ENCODE results near the gene ERC2.

Gene ERC2

DNA sequence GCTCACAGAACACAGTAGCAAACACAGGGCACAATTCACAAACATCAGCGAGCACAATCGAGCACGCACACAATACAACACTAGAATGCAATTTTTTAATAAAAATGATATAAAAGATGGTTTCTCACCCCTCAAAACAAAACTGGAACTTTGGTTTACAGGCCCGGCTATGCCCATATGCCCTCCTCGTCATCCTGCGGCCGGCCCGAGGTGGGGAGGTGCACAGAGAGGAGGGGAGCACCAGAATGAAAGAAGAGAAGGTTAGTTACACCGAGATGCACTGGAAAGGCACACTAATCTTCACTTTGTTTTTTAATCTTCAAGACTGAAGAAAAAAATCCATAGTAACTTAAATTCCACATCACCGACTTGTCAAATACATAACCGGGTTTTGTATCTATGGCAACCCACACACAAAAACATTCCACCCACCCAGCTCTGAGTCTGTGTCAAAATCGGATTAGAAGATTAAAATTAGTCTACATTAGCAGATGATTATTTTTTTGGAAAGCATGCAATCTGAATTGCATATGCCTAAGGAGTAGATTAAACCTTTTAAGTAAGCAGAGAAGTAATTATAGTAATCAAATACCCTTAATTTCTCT is 784.5 kb downstream of the ERC2 start:
- TF ChIP-seq, protein P1, sequence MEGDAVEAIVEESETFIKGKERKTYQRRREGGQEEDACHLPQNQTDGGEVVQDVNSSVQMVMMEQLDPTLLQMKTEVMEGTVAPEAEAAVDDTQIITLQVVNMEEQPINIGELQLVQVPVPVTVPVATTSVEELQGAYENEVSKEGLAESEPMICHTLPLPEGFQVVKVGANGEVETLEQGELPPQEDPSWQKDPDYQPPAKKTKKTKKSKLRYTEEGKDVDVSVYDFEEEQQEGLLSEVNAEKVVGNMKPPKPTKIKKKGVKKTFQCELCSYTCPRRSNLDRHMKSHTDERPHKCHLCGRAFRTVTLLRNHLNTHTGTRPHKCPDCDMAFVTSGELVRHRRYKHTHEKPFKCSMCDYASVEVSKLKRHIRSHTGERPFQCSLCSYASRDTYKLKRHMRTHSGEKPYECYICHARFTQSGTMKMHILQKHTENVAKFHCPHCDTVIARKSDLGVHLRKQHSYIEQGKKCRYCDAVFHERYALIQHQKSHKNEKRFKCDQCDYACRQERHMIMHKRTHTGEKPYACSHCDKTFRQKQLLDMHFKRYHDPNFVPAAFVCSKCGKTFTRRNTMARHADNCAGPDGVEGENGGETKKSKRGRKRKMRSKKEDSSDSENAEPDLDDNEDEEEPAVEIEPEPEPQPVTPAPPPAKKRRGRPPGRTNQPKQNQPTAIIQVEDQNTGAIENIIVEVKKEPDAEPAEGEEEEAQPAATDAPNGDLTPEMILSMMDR (IDR thresholded peaks at IDR 0.05; ENCODE audit: low read depth, low read length, missing control alignments), result no peak
- DNase-seq (ENCODE audit: extremely low read depth, low read depth), result no peak

DNA sequence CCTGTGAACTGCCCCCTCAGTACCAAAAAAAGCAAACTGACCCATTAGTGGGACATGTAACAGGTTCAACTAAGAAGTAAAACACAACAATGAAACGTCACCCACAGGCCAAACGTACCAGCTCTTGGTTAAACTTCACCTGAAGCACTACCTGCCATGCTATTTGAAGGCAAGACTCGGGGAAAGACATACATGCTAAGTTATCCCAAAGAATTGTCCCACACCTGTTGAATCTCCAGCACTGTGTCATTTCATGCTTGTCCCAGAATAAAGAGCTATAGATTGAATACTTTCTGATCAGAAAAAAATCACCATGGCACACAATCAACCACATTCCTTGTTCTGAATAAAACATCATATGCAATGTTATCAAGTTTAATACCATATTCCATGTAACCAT is 785.8 kb downstream of the ERC2 start:
- H3K4me3 ChIP-seq (replicated peaks; ENCODE audit: low read depth, low read length), result no peak overlapping the region
- TF ChIP-seq, protein P1 (IDR thresholded peaks at IDR 0.05; ENCODE audit: low read depth, low read length, missing control alignments), result no peak
- DNase-seq (ENCODE audit: extremely low read depth, low read depth), result no peak

More for the DNA sequence above, 784.5 kb downstream of the ERC2 start:
- no peak overlapping the region for H3K4me3 ChIP-seq (replicated peaks; ENCODE audit: low read depth, low read length)

DNA sequence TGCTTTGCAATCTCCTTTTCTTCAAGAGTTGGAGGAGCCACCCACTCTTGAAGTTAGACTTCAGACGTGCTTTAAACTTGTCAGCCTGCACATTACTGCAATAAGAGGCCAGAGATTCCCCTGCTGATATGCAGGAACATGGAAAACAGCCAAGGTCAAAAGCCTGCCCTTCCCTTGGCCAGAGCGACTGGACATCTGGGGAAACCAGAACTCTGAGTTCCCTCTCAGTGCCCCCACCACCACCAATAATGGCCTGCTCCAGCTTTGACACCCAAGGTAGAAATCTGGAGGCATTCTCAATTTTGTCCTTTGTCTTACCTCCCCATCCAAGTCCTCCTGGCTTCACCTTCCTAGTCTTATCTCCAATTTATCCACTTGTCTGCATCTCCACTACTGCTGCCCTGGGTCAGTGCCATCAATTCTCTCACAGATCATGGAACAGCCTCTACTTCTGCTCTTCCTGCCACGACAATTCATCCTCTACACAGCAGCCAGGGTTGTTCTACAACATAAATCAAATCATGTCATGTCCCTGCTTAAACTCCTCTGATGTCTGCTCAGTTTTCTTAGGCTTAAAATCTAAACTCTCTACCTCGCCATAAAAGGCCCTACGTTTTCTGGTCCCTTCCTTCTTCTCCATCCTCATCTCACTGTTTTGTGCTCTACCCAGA is 789.6 kb downstream of the ERC2 start:
- H3K4me3 ChIP-seq (replicated peaks; ENCODE audit: low read depth, low read length), result no peak overlapping the region
- no peak for DNase-seq (ENCODE audit: extremely low read depth, low read depth)
- TF ChIP-seq, protein P1 (IDR thresholded peaks at IDR 0.05; ENCODE audit: low read depth, low read length, missing control alignments), result no peak

GRCh38 chr3:55676643-55677042 is 791.6 kb downstream of the ERC2 start:
- no peak for DNase-seq (ENCODE audit: extremely low read depth, low read depth)
- TF ChIP-seq, protein P1 (IDR thresholded peaks at IDR 0.05; ENCODE audit: low read depth, low read length, missing control alignments), result no peak

GRCh38 chr3:55675478-55675877 is 792.8 kb downstream of the ERC2 start:
- TF ChIP-seq, protein P1 (IDR thresholded peaks at IDR 0.05; ENCODE audit: low read depth, low read length, missing control alignments), result no peak
- DNase-seq (ENCODE audit: extremely low read depth, low read depth), result no peak
- H3K4me3 ChIP-seq (replicated peaks; ENCODE audit: low read depth, low read length), result no peak overlapping the region

More at GRCh38 chr3:55676643-55677042, 791.6 kb downstream of the ERC2 start:
- no peak overlapping the region for H3K4me3 ChIP-seq (replicated peaks; ENCODE audit: low read depth, low read length)

DNA sequence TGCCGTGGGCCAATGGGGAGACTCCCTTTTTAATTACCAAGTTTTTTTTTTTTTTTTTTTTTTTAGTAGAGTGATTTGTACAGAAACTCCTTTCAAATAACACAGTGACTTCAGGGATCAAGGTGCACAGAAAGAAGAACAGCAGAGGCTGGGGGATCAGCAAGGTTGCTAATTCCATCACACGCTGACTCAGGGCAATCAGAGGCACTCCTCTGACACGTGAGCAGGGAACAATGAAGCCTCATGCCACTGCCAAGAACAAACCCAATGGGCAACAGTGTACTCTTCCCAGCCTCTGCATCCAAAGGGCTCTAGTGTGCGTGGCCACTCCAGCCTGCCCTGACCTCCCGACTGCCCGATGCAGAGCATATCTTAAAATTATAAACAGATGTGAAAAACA is 794.5 kb downstream of the ERC2 start:
- TF ChIP-seq, protein P1 (IDR thresholded peaks at IDR 0.05; ENCODE audit: low read depth, low read length, missing control alignments), result no peak
- no peak for DNase-seq (ENCODE audit: extremely low read depth, low read depth)
- no peak overlapping the region for H3K4me3 ChIP-seq (replicated peaks; ENCODE audit: low read depth, low read length)
